NCI-H460 (cell line): Measurements from ENCODE around the gene TMPRSS13. TPM values are rescaled to one million over a fixed set of nuclear protein-coding genes. Genes with fewer than 3 reads are reported as not detected.

Experiments
- DNase-seq: peaks from one replicate; pipeline ENCODE4 v3.0.0-alpha.2; 2016; ENCODE audit warnings: low read depth; ENCODE audit errors: extremely low read depth
- total RNA-seq: library from RNA; depleted of rRNA; stranded (reverse); fragments of >200 nt; shearing (Covaris generic); gene quantifications from 2 replicates; pipeline ENCODE4 v1.2.3, GENCODE V29; 2014

The TMPRSS13 gene
- total RNA-seq, 1 experiment from 2014 or later: not detected

DNA sequence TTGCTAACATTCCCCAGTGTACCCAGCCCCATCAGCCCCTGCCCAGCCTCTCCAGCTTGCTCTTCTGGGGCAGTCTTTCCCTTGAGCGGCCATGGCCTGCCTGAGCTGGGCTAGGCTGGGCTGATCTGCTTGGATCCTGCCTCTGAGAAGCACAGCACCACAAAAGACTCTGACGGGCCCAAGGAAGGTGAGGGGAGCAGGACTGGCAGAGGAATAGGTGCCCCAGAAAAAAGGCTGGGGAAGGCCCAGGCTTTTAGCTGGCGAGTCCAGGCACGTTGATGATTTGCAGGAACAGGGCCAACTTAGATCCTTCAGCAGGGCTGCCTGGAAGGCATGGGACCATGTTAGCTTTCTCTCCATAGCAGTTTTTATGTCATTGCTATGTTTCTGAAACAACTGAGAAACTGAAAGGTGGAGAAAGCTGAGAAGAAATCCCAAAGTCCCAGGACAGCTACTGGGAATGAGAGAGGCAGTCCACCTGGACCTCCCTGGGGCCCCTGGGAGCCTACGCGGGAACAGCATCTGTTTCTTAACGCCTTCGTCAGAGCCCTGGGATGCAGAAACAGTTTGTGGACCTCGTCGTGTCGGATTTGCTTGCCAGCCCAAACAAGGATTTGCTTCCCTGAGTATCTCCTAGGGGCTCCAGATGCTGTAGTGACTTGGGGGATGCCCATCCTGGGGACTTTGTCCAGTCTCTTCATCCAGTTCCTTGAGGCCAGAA is 28.3 kb downstream of the TMPRSS13 start:
- no peak for DNase-seq

DNA sequence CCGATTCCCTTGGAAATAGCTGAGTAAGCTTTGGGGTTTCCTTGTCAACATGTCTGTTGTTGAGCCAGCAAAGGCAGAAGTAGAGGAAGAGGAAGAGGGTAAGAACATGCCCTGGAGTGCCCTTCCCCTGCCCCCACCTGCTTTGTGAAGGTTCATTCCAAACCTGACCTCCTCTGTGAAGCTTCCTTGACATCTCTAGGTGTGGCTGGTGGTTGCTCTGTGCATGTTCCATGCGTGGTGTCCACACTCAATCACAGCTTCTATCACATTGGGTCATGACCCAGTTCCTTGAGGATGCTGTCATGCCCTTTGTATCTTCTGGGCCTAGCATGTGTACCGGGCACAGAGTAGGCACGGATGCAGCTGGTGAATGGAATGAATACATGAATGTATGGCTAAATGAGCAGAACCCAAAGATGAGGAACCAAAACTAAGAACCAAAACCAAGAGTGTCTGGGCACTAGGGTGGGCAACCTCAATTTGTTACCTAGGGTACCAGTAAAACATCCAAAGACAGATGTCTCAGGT is 29.0 kb downstream of the TMPRSS13 start:
- DNase-seq: no peak

DNA sequence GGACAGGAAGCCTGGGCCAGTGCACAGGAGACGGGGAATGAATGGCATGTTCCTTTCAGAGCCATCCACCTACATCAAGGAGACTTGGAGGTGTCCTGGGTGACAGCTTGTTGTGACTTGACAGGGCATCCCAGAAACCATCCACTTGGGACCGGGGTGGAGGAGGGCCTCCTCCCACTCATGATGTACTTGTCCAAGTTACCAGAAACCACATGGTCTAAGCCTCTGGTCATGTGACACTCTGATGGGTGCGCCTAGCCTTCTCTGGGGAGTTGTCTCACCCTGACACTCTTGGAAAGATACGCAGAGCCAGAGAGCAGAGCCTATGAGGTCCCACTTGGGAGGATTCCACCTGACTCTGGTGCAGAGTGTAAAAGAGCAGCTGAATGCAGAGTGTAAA is 31.1 kb downstream of the TMPRSS13 start:
- no peak for DNase-seq

DNA sequence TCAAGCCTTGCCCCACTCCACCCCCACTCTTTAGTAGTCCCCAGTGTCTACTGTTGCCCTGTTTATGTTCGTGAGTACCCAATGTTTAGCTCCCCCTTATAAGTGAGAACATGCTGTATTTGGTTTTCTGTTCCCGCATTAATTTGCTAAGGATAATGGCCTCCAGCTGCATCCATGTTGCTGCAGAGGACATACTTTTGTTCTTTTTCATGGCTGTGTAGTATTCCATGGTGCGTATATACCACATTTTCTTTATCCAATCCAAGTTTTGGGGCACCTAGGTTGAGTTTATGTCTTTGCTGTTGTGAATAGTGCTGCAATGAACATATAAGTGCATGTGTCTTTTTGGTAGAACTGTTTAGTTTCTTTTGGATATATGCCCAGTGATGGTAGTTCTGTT is 36.6 kb downstream of the TMPRSS13 start:
- no peak for DNase-seq

DNA sequence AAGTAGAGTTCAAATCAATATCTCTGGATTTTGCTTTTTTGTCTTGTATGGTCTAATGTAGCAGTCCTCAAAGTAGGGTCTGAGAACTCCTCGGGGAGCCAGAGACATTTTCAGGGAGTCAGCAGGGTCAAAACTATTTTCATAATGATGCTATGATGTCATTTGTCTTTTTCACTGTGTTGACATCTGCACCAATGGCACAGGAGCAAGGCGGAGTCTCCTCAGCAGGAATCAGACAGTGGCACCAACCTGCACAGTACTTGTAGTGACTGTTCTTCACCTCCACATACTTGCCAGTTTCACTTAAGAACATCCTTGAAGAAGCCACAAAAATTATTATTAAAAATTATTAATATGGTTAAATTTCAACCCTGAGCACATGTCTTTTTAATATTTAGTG is 37.8 kb downstream of the TMPRSS13 start:
- no peak for DNase-seq

DNA sequence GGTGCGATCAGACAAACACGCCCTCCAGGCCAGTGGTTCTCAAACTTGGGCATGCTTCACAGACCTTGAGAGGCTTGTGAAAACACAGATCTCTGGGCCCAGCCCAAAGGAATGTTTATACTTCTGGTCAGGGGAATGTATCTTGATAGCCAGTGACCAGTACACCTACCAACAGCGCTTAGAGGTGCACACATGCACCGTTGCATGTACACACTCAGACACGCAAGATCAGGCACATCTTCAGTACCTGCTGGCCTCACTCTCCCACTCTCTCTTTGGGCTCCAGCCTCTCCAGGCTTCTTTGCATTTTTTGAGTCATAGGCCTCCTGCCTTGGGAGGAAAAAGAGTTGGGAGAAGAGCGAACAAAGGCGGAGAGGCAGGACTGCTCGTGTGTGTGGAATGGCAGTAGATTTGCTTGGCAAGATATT is 41.0 kb downstream of the TMPRSS13 start:
- no peak for DNase-seq

DNA sequence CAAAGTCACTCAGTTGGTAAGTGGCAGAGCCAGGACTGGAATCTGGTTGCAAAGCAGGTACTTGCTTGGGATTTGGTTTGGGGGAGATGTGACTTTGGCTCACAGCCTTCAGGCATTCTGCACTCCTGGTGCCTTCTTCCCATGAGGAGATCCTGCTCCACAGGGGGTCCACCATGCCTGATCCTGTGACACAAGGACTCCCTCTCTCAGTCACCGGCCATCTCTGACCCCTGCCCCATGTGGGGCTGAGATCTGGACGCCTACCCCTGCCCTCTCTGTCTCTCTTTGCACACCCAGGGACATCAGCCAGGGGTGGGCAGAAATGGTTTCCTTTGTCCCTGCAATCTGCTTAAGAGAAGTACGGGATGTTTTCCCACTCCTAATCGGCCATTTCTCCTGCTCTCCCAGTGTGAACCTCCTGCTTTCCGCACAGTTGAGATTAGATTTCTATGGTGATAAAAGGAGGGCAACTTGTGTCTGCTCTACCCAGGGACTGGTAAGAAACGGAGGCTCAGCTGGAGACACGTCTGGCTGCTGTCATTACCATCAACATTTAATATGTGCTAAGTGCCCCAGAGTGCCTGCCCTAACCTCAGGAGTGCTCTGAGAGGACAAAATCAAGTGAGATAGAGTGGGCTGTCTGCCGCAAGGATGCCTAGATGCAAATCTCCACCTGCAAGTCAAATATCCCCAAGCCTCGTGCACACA is 41.6 kb downstream of the TMPRSS13 start:
- DNase-seq: no peak

DNA sequence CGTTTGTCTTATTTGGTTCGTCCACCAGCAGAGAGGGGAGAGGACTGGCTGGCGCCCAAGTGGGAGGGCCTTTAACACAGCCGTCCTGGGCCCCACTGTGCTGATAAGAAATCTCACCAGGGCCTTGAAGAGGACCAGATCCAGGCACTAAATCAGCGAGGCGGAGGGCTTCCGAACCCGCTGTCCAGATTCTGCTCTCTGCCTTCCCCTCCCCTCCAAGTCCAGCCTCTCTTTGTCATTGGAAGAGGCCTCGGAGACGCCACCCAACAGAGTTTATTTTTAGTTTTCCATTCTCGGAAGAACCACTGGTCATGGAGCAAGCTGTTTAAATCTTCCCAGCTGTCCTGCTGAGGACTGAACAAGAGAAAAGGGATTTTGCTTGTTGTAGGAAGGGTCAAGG is 43.4 kb downstream of the TMPRSS13 start:
- no peak for DNase-seq

DNA sequence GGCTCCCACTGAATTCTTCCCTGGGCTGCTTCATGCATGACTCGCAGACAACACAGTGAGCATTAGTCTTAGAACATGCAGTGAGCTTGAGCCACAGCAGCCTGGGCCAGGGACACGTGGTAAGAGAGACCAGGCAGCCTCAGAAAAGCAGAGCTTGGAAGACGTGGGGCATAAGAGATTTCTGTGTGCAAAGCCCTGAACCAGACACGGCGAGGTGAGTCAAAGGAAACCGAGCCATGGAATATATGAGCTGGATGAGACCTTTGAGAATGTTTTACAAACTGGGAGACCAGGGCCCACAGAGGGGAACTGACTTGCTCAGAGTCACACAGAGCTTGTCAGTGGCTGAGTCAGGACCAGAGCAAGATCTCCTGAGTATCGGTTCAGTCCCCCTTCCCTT is 44.2 kb downstream of the TMPRSS13 start:
- DNase-seq: no peak

- DNase-seq: no peak
Measured at GRCh38 chr11:117883063-117883462, 46.1 kb downstream of the TMPRSS13 start.

DNA sequence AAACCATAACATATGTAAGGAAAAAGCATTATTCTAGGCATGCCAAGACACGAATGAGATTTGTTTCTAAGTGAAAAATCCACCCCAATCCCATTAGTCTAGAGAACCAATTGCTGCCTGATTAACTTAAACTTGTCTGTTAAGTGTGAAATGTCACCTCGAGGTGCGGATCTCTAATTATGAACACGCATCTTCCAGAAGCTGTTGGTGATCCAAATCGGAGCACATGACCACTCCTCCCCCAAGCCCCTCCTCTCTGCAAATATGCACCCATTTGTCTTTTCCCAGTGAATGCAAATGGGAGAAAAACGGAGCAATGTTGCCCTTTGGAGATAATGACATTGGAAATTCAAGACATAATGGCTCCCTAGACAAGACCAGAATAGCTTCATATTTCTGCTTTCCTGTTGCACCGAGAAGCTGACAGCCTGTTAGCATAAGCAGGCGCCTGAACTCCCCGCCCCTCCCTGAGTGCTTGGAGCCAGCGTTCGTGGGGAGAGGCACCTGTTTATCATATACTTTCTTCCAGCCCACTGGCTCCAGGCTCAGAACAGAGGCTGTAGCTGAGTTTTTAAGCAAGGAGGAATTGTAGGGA is 46.8 kb downstream of the TMPRSS13 start:
- no peak for DNase-seq

- DNase-seq: no peak
Measured at GRCh38 chr11:117881217-117881616, 48.0 kb downstream of the TMPRSS13 start.

- DNase-seq: no peak
Measured at GRCh38 chr11:117879516-117880480, 49.4 kb downstream of the TMPRSS13 start.

- DNase-seq: no peak
Measured at GRCh38 chr11:117878939-117879475, 50.2 kb downstream of the TMPRSS13 start.

DNA sequence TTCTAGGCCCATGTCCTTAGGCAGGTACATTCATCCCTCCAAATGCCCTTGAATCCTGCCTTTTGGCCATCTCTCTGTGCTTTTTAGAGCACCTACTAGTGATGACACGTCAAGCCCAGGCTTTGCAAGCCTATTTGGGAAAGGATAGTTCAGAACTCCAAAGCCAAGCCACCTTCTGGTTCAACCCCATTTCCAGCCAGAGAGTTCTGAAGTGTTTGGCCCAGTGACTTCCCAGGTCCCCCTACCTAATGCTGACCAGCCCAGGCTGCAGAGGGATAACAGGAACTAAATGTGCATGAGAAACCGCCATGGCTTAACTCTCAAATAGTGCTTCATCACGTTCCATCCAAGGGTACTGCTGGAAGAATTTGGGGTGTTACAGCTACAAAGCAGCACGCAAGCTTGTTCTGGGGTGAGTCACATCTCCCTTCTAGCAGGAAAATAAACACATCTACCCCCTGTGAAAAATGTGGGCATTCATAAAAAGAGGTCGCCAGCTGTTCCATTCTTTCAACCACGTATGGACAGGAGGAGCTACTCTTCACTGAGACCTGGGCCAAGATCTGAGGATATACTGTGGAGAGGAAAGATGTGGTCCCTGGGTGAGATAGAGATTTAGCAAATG is 50.8 kb downstream of the TMPRSS13 start:
- no peak for DNase-seq

DNA sequence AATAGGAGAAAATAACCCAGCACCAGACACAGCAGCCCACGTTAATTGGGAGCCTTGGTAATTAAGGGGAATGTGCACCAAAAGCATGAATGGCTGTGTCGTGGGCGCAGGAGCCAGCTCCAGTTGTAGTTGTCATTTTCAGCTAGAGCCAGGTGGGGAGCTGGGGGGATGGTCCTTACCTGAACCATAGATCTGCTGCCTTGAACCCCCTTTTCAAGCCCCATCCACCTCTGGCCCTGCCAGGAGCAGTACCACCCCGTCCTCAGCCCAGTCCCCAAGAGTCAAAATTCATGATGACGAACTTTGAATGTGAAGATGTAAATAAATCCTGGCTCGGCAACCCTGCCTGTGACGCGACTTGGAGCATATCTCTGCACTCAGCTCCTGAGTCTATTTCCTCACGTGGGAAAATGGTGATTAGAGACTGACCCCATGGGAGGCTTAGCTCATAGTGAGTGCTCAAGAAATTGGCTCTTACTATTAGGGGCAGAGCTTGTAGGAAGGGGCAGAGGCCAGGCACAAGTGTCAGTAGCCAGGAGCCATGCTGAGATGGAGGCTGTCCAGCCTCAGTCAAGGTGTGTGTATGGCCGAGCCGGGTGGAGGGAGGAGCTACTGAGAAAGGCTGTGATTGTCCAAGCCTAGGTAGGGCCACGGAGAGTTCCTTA is 52.0 kb downstream of the TMPRSS13 start:
- DNase-seq: no peak

DNA sequence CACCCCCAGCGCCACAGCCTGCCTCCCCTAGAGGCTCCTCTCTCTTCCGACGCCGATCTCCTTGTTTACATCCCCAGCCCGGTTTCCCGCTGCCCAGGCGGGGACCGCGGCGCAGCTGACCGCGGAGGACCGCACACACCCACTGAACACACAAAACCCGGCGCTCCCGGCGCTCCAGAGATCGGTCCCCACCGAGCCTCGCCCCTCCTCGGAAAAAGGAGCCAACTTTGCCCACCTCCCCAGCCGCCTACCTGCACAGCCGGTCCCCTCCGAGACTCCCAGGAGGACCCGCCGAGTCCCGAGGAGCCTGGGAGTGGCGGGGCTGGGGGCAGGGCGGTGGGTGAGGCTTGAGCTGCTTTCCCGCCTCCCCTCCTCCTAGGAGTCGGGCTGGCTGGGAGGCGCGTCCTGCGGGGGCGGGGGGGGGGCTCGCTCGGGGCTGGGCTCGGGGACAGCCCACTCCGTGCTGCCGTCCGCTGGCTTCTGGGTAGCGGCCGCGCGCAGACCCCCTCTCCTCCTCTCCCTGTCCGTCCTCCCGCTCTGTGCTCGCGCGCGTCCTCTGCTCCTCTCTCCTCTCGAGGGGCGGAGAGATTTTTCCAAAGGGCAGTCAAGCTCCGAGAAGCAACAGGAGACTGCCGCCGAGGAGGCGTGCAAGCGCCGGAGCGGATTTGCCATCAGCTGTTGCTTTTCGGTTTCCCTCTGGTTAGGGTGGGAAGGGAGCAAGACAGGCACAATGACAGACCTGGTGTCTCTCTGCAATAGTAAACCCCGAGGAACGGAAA is 52.7 kb downstream of the TMPRSS13 start, which contains the start of gene FXYD6:
TSS of gene FXYD6 (minus strand) at position 318 of the 779 bp plus-strand sequence. CDS start 33,882 bp downstream, outside the sequence.
- no peak for DNase-seq

DNA sequence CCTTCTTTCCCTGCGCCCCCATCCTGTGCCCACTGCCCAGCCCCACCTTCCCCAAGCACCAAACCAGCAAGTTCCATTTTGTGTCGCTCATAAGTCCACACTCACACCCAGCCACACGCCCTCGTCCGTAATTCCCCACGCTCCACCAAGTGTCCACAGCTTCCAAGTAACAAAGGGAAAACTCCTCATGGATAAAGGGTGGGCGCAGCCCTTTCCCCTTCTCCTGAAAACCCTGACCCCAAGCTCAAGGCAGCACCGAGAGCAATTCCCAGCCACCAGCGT is 53.2 kb downstream of the TMPRSS13 start:
- no peak for DNase-seq
